AG10803 (cell line): Measurements from ENCODE around the gene APP.

Source experiments
- DNase-seq: peaks from one replicate; pipeline ENCODE4 v3.0.0; 2010; ENCODE audit warnings: low read depth
- H3K4me3 ChIP-seq: 2 replicates; pipeline ENCODE4 v1.5.1; 2011; ENCODE audit warnings: mild to moderate bottlenecking, low read length, control low read depth
- CTCF ChIP-seq: conservative IDR thresholded peaks from 2 replicates; pipeline ENCODE4 v1.5.1; 2011; ENCODE audit warnings: mild to moderate bottlenecking, low read length, control low read depth, inconsistent platforms

The APP gene

DNA sequence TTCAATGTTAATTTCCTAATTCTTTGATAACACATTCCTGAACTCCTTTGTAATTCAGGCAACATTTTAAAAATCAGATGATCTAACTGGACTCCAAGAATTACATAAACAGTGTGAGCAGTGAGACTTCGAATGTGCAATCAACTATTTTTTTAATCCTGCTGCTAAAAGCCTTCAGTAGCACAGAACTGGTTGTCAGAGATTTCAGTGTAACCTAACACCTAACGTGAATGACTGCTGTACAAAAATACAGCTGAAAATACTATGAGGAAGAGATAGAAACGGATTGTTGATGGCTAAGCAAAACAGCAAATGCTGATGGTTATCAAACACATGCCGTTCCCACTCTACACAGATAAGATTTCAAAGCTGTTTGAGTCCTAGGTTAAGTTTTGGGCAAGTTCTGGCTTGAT lies 46.1 kb downstream of the APP start:
- no peak for TF ChIP-seq CTCF
- DNase-seq, result peak; percentile 40
- H3K4me3 ChIP-seq, result no peak overlapping the region

- no peak for TF ChIP-seq CTCF
- H3K4me3 ChIP-seq, result no peak overlapping the region
- DNase-seq, result no peak
These were observed 47.6 kb downstream of the APP start for GRCh38 chr21:26123012-26123411.

- no peak overlapping the region for H3K4me3 ChIP-seq
- DNase-seq, result peak; percentile 58
- no peak for TF ChIP-seq CTCF
These were observed 49.7 kb downstream of the APP start for GRCh38 chr21:26120828-26121227.

DNA sequence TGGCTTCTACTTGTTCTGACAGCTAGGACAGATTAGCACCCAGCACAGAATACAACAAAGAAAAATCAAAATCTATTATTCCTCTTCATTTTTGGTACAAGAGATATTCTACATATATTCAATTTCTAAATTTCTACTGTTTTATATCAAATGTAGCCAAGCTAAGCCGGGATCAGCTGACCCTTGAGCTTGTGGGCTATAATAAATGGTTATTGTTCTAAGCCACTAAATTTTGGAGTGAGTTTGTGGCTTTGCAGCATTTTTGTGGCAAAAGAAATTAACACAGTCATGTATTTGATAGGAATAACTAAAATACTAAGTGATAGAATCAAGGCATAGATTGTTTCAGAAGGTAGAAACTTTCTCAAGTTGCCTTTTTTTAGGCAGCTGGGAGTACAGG lies 50.7 kb downstream of the APP start:
- no peak for DNase-seq
- no peak for TF ChIP-seq CTCF
- no peak overlapping the region for H3K4me3 ChIP-seq

GRCh38 chr21:26118938-26119540 lies 51.5 kb downstream of the APP start:
- H3K4me3 ChIP-seq, result no peak overlapping the region
- no peak for DNase-seq
- TF ChIP-seq CTCF, result no peak

- no peak for DNase-seq
- H3K4me3 ChIP-seq, result no peak overlapping the region
- TF ChIP-seq CTCF, result no peak
These were observed 52.6 kb downstream of the APP start for GRCh38 chr21:26117972-26118367.

GRCh38 chr21:26117324-26117971 lies 53.1 kb downstream of the APP start:
- no peak for TF ChIP-seq CTCF

More at GRCh38 chr21:26117324-26117971, 53.1 kb downstream of the APP start:
- DNase-seq, result peak; percentile 70
- H3K4me3 ChIP-seq, result no peak overlapping the region; the same call in 1 of the 2 replicates
